Neural cell (in vitro differentiated cells): ENCODE results near the gene DCAF15. TPM values are rescaled to one million over a fixed set of nuclear protein-coding genes. Genes with fewer than 3 reads are reported as not detected.

ENCODE experiments used
- H2AFZ ChIP-seq: fragments of 200-600, 300-800 bp; sonication (generic), shearing (Covaris generic); 2 replicates; pipeline ENCODE4 v1.6.0; 2014; ENCODE audit warnings: low read depth, mild to moderate bottlenecking, antibody characterized with exemption, low read length, moderate library complexity
- H3F3A ChIP-seq: fragments of 200-600 bp; shearing (Covaris generic); 2 replicates; pipeline ENCODE4 v1.6.1; 2016; ENCODE audit warnings: mild to moderate bottlenecking, moderate library complexity, mixed read lengths, antibody characterized with exemption, low read length; ENCODE audit not compliant: insufficient read depth, poor library complexity, severe bottlenecking
- H3K27ac ChIP-seq: fragments of 200-600, 300-800 bp; sonication (generic), shearing (Covaris generic); 2 replicates; pipeline ENCODE4 v1.5.1; 2014; ENCODE audit warnings: mild to moderate bottlenecking, low read length, moderate library complexity
- H3K27me3 ChIP-seq: fragments of 300-800, 200-600 bp; sonication (generic), shearing (Covaris generic); 2 replicates; pipeline ENCODE4 v1.6.0; 2014; ENCODE audit warnings: mild to moderate bottlenecking, low read depth, low read length, moderate library complexity; ENCODE audit not compliant: insufficient read depth
- H3K36me3 ChIP-seq: fragments of 300-800, 200-600 bp; sonication (generic), shearing (Covaris generic); 2 replicates; pipeline ENCODE4 v1.5.1; 2014; ENCODE audit warnings: mild to moderate bottlenecking, antibody characterized with exemption, low read length, moderate library complexity; ENCODE audit not compliant: insufficient read depth
- H3K4me2 ChIP-seq: fragments of 300-800, 200-600 bp; sonication (generic), shearing (Covaris generic); 2 replicates; pipeline ENCODE4 v1.6.0; 2014; ENCODE audit warnings: mild to moderate bottlenecking, low read length
- H3K4me3 ChIP-seq: fragments of 300-800, 200-600 bp; sonication (generic), shearing (Covaris generic); 2 replicates; pipeline ENCODE4 v1.5.1; 2014; ENCODE audit warnings: mild to moderate bottlenecking, low read length, moderate library complexity
- H3K79me2 ChIP-seq: fragments of 200-600 bp; shearing (Covaris generic); replicated peaks from 2 replicates; pipeline ENCODE4 v1.6.0; 2014; ENCODE audit warnings: mild to moderate bottlenecking, low read length, moderate library complexity; ENCODE audit not compliant: insufficient read depth
- H3K9ac ChIP-seq: fragments of 300-800, 200-600 bp; sonication (generic), shearing (Covaris generic); 2 replicates; pipeline ENCODE4 v1.6.1; 2016; ENCODE audit warnings: mild to moderate bottlenecking, low read length, mixed read lengths
- H3K9me2 ChIP-seq: fragments of 200-600 bp; shearing (Covaris generic); 2 replicates; pipeline ENCODE4 v1.6.1; 2016; ENCODE audit warnings: mild to moderate bottlenecking, low read length, mixed read lengths; ENCODE audit not compliant: insufficient read depth
- H3K9me3 ChIP-seq: fragments of 200-600, 300-800 bp; sonication (generic), shearing (Covaris generic); 2 replicates; pipeline ENCODE4 v1.6.1; 2016; ENCODE audit warnings: mild to moderate bottlenecking, mixed run types, low read length, moderate library complexity, mixed read lengths
- H4K20me1 ChIP-seq: fragments of 200-600 bp; shearing (Covaris generic); 2 replicates; pipeline ENCODE4 v1.6.1; 2016; ENCODE audit warnings: mild to moderate bottlenecking, mixed run types; ENCODE audit not compliant: insufficient read depth
- EP300 ChIP-seq: fragments of 450-650 bp; conservative IDR thresholded peaks from 2 replicates; pipeline ENCODE4 v1.6.1; 2014; ENCODE audit warnings: antibody characterized with exemption, mild to moderate bottlenecking, moderate library complexity; ENCODE audit not compliant: poor library complexity, severe bottlenecking
- EZH2 ChIP-seq: fragments of 200-600, 300-800 bp; shearing (Covaris generic), sonication (generic); IDR thresholded peaks from 2 replicates; pipeline ENCODE4 v1.6.1; 2014; ENCODE audit warnings: antibody characterized with exemption, low read length, borderline replicate concordance, mild to moderate bottlenecking; ENCODE audit not compliant: insufficient read depth, poor library complexity, severe bottlenecking
- MXI1 ChIP-seq: fragments of 450-650 bp; conservative IDR thresholded peaks from 2 replicates; pipeline ENCODE4 v1.6.1; 2014; ENCODE audit warnings: antibody characterized with exemption, mild to moderate bottlenecking; ENCODE audit not compliant: poor library complexity, severe bottlenecking
- POLR2AphosphoS5 ChIP-seq: IDR thresholded peaks from 2 replicates; pipeline ENCODE4 v1.6.1; 2012
- RAD21 ChIP-seq: fragments of 450-650 bp; conservative IDR thresholded peaks from 2 replicates; pipeline ENCODE4 v1.6.1; 2014; ENCODE audit warnings: antibody characterized with exemption, mild to moderate bottlenecking, moderate library complexity
- SMC3 ChIP-seq: fragments of 450-650 bp; conservative IDR thresholded peaks from 2 replicates; pipeline ENCODE4 v1.6.1; 2014; ENCODE audit warnings: antibody characterized with exemption, mild to moderate bottlenecking, moderate library complexity; ENCODE audit not compliant: poor library complexity
- TAF1 ChIP-seq: IDR thresholded peaks from 2 replicates; pipeline ENCODE4 v1.6.1; 2012; ENCODE audit warnings: low read depth
- polyA plus RNA-seq: library from polyadenylated mRNA; depleted of rRNA; stranded (reverse); fragments of >200 nt; gene quantifications from 2 replicates; pipeline ENCODE4 v1.2.3, GENCODE V29; 2014
- TF ChIP-seq, protein P1 (sequence below): fragments of 450-650 bp; IDR thresholded peaks from 2 replicates; pipeline ENCODE4 v1.5.1; 2014; ENCODE audit warnings: antibody characterized with exemption, mild to moderate bottlenecking, moderate library complexity; ENCODE audit not compliant: poor library complexity, severe bottlenecking
- TF ChIP-seq, protein P2 (sequence below): IDR thresholded peaks from 2 replicates; pipeline ENCODE4 v1.6.1; 2012; ENCODE audit warnings: borderline replicate concordance

Gene DCAF15
- polyA plus RNA-seq, 1 donor from 2014 or later, result 39.4 TPM

DNA sequence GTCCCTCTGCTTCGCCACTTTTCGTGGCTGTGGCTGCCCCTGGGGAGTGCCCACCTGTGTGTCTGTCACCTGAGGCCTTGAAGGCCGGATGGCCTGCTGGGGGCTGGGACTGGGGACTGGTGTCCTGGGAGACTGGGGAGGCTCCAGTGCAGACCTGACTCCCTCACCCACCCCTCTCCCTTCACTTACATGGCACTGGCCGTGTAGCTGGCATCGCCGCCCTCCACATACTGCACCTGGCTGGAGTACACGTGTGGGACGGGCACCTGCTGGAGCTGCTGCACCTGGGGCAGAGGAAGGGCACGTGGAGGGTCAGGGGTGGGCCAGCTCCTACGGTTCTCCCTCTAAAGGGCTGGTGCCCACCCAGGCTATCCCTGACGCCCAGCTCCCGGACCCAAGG is 25.5 kb downstream of the DCAF15 start:
- no peak overlapping the region for H3K4me2 ChIP-seq
- no peaks in the 10 kb centered on the region for H3K27me3 ChIP-seq
- no peaks in the 10 kb centered on the region for H3K9me2 ChIP-seq
- no peaks in the 10 kb centered on the region for H3K36me3 ChIP-seq
- H3K9ac ChIP-seq, result no peak overlapping the region
- H3F3A ChIP-seq, result no peaks in the 10 kb centered on the region
- TF ChIP-seq SMC3, result no peak
- TF ChIP-seq, protein P1, sequence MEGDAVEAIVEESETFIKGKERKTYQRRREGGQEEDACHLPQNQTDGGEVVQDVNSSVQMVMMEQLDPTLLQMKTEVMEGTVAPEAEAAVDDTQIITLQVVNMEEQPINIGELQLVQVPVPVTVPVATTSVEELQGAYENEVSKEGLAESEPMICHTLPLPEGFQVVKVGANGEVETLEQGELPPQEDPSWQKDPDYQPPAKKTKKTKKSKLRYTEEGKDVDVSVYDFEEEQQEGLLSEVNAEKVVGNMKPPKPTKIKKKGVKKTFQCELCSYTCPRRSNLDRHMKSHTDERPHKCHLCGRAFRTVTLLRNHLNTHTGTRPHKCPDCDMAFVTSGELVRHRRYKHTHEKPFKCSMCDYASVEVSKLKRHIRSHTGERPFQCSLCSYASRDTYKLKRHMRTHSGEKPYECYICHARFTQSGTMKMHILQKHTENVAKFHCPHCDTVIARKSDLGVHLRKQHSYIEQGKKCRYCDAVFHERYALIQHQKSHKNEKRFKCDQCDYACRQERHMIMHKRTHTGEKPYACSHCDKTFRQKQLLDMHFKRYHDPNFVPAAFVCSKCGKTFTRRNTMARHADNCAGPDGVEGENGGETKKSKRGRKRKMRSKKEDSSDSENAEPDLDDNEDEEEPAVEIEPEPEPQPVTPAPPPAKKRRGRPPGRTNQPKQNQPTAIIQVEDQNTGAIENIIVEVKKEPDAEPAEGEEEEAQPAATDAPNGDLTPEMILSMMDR, result no peak
- TF ChIP-seq, protein P2, sequence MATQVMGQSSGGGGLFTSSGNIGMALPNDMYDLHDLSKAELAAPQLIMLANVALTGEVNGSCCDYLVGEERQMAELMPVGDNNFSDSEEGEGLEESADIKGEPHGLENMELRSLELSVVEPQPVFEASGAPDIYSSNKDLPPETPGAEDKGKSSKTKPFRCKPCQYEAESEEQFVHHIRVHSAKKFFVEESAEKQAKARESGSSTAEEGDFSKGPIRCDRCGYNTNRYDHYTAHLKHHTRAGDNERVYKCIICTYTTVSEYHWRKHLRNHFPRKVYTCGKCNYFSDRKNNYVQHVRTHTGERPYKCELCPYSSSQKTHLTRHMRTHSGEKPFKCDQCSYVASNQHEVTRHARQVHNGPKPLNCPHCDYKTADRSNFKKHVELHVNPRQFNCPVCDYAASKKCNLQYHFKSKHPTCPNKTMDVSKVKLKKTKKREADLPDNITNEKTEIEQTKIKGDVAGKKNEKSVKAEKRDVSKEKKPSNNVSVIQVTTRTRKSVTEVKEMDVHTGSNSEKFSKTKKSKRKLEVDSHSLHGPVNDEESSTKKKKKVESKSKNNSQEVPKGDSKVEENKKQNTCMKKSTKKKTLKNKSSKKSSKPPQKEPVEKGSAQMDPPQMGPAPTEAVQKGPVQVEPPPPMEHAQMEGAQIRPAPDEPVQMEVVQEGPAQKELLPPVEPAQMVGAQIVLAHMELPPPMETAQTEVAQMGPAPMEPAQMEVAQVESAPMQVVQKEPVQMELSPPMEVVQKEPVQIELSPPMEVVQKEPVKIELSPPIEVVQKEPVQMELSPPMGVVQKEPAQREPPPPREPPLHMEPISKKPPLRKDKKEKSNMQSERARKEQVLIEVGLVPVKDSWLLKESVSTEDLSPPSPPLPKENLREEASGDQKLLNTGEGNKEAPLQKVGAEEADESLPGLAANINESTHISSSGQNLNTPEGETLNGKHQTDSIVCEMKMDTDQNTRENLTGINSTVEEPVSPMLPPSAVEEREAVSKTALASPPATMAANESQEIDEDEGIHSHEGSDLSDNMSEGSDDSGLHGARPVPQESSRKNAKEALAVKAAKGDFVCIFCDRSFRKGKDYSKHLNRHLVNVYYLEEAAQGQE, result no peak
- TF ChIP-seq EP300, result no peak
- no peak for TF ChIP-seq TAF1
- TF ChIP-seq EZH2, result no peak
- TF ChIP-seq RAD21, result no peak
- TF ChIP-seq POLR2AphosphoS5, result no peak
- TF ChIP-seq MXI1, result no peak
- no peaks in the 10 kb centered on the region for H4K20me1 ChIP-seq
- no peak overlapping the region for H2AFZ ChIP-seq
- no peak overlapping the region for H3K4me3 ChIP-seq
- H3K79me2 ChIP-seq, result no peaks in the 10 kb centered on the region
- no peak overlapping the region for H3K27ac ChIP-seq
- no peaks in the 10 kb centered on the region for H3K9me3 ChIP-seq

DNA sequence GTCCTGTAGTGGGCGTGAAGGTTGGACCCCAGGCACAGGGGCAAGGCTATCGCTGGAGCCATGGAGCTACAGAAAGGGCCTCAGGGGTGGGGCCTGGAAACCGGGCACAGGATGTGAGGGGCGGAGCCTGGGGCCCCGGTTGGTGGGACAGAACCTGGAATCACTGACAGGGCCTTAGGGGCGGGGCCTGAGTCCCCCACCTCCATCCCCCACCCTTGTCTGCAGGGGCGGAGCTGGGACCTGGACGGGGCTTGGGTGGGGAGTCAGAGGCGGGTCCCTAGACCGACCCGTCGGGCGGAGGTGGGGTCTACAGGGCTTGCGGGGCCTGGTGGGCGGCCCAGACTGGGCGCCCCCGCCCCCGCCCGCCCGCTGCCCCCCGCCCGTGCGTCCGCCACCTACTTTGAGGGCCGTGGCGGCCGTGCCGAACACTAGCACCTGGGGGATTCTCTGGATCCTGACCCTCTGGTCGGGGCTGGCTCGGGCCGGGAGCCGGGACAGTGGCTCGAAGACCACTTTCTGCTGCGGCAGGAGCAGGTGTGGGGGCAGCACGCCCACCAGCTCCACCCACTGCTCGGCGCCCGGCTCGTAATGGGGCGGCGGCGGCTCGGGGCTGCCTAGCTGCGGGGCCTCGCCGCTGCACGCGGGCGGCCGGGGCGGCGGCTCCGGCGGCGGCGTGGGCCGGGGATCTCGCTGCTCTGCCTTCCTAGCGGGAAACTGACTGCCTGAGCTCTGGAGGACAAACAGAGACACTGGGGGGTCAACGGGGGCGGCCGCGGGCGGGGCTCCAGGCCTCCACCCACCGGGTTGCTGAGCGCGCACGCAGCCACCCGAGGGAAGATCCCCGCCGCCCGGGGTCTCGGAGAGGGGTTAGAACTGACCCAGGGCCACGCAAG is 26.3 kb downstream of the DCAF15 start:
- H3K27ac ChIP-seq, result no peak overlapping the region
- H3K9me2 ChIP-seq, result no peaks in the 10 kb centered on the region
- H3F3A ChIP-seq, result no peaks in the 10 kb centered on the region
- H2AFZ ChIP-seq, result no peak overlapping the region
- TF ChIP-seq RAD21 (no peak), SMC3 (no peak), TAF1 (no peak), MXI1 (no peak), POLR2AphosphoS5 (no peak), EP300 (no peak), EZH2 (no peak)
- TF ChIP-seq, protein P1, result no peak
- TF ChIP-seq, protein P2, result no peak
- no peak overlapping the region for H3K4me2 ChIP-seq
- no peaks in the 10 kb centered on the region for H4K20me1 ChIP-seq
- no peak overlapping the region for H3K9ac ChIP-seq
- no peaks in the 10 kb centered on the region for H3K27me3 ChIP-seq
- no peaks in the 10 kb centered on the region for H3K36me3 ChIP-seq
- H3K4me3 ChIP-seq, result no peak overlapping the region
- no peaks in the 10 kb centered on the region for H3K79me2 ChIP-seq
- H3K9me3 ChIP-seq, result no peaks in the 10 kb centered on the region
